ENCODE measurements around the gene GBX1. TPM values are rescaled to one million over a fixed set of nuclear protein-coding genes. Genes with fewer than 3 reads are reported as not detected.

The GBX1 gene
- total RNA-seq, 1 experiment from 2014 or later: not detected

DNA sequence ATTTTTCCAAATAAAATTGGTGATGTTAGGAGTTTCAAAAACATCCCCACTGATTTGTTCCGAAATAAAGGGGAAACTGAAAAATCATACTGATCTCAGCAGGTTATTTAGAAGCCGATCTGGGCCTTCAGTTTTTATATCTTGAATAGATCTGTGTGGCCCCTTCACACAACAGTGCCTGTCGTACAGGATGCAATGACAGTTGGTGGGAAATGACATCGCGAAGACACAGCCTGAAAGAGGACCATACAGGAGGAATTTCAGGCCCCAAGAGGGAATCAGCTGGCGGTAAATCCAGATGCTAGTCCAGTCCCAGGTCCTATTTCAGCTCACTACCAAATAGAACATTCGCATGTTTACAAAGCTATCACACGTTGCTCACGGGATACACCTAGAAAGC is 39.8 kb upstream of the GBX1 start:
- Histone ChIP-seq H3K56ac (ENCODE audit: insufficient read length, low read depth, low read length) (no peak overlapping the region), H3K4me2 (ENCODE audit: insufficient read depth, insufficient read length, low read length) (no peak overlapping the region), H3K9ac (ENCODE audit: extremely low read depth, insufficient read length, low read length) (no peak overlapping the region), H3K14ac (ENCODE audit: insufficient read depth, low read length) (no peak overlapping the region), H3K79me1 (ENCODE audit: insufficient read depth, low read depth, low read length, poor library complexity, severe bottlenecking) (no peaks in the 10 kb centered on the region), H3K23me2 (ENCODE audit: insufficient read length, low read depth, low read length, poor library complexity, severe bottlenecking) (no peaks in the 10 kb centered on the region), H4K5ac (ENCODE audit: insufficient read length, low read depth, low read length) (no peak overlapping the region), H3T11ph (ENCODE audit: low read length) (no peak overlapping the region), H3K27me3 (ENCODE audit: insufficient read depth, low read length) (no peaks in the 10 kb centered on the region), H2AK5ac (ENCODE audit: insufficient read length, low read length) (no peak overlapping the region), H3K23ac (ENCODE audit: insufficient read length, low read depth, low read length) (no peak overlapping the region), H3K4ac (ENCODE audit: low read depth, low read length) (no peak overlapping the region), H4K20me1 (ENCODE audit: control insufficient read depth, insufficient read depth, insufficient read length) (peaks cover 3% of the 10 kb centered on the region), H2BK12ac (ENCODE audit: insufficient read length, low read depth, low read length) (no peak overlapping the region), H3K27ac (ENCODE audit: insufficient read length, low read depth, low read length) (no peak overlapping the region), H3K18ac (ENCODE audit: insufficient read length, low read depth, low read length) (no peak overlapping the region), H2BK120ac (ENCODE audit: low read depth, low read length, poor library complexity, severe bottlenecking) (no peak overlapping the region), H3K79me2 (ENCODE audit: insufficient read depth, low read length) (no peaks in the 10 kb centered on the region), H2BK20ac (ENCODE audit: low read depth, low read length, poor library complexity, severe bottlenecking) (no peak overlapping the region), H3K4me1 (ENCODE audit: insufficient read depth, low read length) (peaks cover 5% of the 10 kb centered on the region; the same call in 1 of the 2 replicates), H2BK15ac (ENCODE audit: low read depth, low read length) (no peak overlapping the region), H3K9me3 (ENCODE audit: control insufficient read depth, low read depth, low read length) (no peaks in the 10 kb centered on the region), H2AFZ (ENCODE audit: low read length) (no peak overlapping the region), H4K8ac (replicated peaks; ENCODE audit: insufficient read length, low read depth, low read length) (no peak overlapping the region), H4K91ac (ENCODE audit: insufficient read length, low read depth, low read length) (no peak overlapping the region), H2BK5ac (ENCODE audit: insufficient read length, low read length) (no peak overlapping the region)
- no peak overlapping the region for H3K27ac Mint-ChIP-seq
- H3K4me3 Mint-ChIP-seq: no peak overlapping the region
- peaks cover 43% of the 10 kb centered on the region for H3K27me3 Mint-ChIP-seq (ENCODE audit: low read depth)
- no CpG with 5 or more reads among the region's 9 CpGs for WGBS (ENCODE audit: extremely low coverage, insufficient read length, low lambda C conversion rate)
- H3K9me3 Mint-ChIP-seq: no peaks in the 10 kb centered on the region
- no peak for DNase-seq
- H3K4me1 Mint-ChIP-seq: peaks cover 13 to 16% of the 10 kb centered on the region in 2 experiments
- peaks cover 0 to 9% (median 0%) of the 10 kb centered on the region in 3 experiments; a peak in 3 of 7 replicates for H3K36me3 Mint-ChIP-seq (ENCODE audit: insufficient read depth in 1 of 3, low read depth in 3 of 3)
- TF ChIP-seq, protein P1, sequence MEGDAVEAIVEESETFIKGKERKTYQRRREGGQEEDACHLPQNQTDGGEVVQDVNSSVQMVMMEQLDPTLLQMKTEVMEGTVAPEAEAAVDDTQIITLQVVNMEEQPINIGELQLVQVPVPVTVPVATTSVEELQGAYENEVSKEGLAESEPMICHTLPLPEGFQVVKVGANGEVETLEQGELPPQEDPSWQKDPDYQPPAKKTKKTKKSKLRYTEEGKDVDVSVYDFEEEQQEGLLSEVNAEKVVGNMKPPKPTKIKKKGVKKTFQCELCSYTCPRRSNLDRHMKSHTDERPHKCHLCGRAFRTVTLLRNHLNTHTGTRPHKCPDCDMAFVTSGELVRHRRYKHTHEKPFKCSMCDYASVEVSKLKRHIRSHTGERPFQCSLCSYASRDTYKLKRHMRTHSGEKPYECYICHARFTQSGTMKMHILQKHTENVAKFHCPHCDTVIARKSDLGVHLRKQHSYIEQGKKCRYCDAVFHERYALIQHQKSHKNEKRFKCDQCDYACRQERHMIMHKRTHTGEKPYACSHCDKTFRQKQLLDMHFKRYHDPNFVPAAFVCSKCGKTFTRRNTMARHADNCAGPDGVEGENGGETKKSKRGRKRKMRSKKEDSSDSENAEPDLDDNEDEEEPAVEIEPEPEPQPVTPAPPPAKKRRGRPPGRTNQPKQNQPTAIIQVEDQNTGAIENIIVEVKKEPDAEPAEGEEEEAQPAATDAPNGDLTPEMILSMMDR (conservative IDR thresholded peaks at IDR 0.05): no peak
